Transverse colon (tissue), 4 donors: ENCODE measurements around the gene LAMA3.

Experiments used
- EP300 ChIP-seq: sonication (generic); formaldehyde crosslinking; IDR thresholded peaks from one replicate; pipeline ENCODE4 v1.6.1; 2017; ENCODE audit warnings: antibody characterized with exemption, low read depth
- POLR2A ChIP-seq: fragments of 450-650 bp; IDR thresholded peaks from one replicate; pipeline ENCODE4 v1.6.1; 2016; ENCODE audit warnings: antibody characterized with exemption, mild to moderate bottlenecking, moderate library complexity
- POLR2AphosphoS5 ChIP-seq, 3 donors: sonication (generic); formaldehyde crosslinking; IDR thresholded peaks; one replicate each; pipeline ENCODE4 v1.6.1; 2016; ENCODE audit warnings: antibody characterized with exemption in 3 of 3
- TF ChIP-seq, protein P1 (sequence below), 5 experiments: fragments of 200-600 bp in 3 of 5; fragments of 450-650 bp in 2 of 5; sonication (generic) in 3 of 5; IDR thresholded peaks; 1 replicate in 2 of 5; 2 replicates in 3 of 5; pipeline ENCODE4 v1.5.1; 2016 to 2017; ENCODE audit warnings: antibody characterized with exemption in 5 of 5, inconsistent platforms in 3 of 5, mild to moderate bottlenecking in 2 of 5, moderate library complexity in 1 of 5

DNA sequence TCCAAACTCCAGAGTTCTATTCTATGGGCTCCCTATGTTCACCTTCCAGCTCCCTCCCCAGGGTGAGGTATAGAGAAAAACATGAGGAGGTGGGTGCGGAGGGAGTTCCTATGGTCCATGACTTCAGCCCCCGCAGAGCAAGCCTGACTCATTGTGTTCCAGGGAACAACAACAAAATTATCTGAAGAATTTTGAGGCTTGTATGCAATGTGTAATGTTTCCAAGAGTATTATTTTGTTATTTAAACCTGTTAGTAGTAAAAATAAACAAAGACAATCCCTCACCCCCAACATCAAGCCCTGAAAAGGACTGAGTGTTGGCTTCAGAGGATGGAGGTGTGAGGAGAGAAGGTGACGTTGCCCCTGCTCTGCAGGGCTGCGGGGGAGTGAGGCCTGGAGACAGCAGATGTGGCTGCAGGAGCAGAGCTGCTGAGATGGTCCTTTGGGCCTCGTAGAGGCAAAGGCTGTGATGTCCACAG lies 29.0 kb downstream of the LAMA3 start:
- TF ChIP-seq, protein P1, sequence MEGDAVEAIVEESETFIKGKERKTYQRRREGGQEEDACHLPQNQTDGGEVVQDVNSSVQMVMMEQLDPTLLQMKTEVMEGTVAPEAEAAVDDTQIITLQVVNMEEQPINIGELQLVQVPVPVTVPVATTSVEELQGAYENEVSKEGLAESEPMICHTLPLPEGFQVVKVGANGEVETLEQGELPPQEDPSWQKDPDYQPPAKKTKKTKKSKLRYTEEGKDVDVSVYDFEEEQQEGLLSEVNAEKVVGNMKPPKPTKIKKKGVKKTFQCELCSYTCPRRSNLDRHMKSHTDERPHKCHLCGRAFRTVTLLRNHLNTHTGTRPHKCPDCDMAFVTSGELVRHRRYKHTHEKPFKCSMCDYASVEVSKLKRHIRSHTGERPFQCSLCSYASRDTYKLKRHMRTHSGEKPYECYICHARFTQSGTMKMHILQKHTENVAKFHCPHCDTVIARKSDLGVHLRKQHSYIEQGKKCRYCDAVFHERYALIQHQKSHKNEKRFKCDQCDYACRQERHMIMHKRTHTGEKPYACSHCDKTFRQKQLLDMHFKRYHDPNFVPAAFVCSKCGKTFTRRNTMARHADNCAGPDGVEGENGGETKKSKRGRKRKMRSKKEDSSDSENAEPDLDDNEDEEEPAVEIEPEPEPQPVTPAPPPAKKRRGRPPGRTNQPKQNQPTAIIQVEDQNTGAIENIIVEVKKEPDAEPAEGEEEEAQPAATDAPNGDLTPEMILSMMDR (IDR thresholded peaks at IDR 0.05) = no peak
- TF ChIP-seq POLR2A (no peak), POLR2AphosphoS5 (IDR thresholded peaks at IDR 0.05) (no peak), EP300 (no peak)
